Omental fat pad (tissue), 4 donors: ENCODE results near the gene ANKFY1. TPM values are rescaled to one million over a fixed set of nuclear protein-coding genes. Genes with fewer than 3 reads are reported as not detected.

ENCODE experiments used
- ATAC-seq: fragments of 150-250 bp; one replicate; pipeline ENCODE4 v1.9.1; 2016; ENCODE audit warnings: mild to moderate bottlenecking, moderate library complexity; ENCODE audit not compliant: low FRiP score
- DNase-seq: peaks from one replicate; pipeline ENCODE4 v3.0.0-alpha.2; 2019; ENCODE audit warnings: low spot score
- total RNA-seq, 4 donors: library from RNA; depleted of rRNA; stranded (reverse); fragments of >200 nt; gene quantifications; one replicate each; pipeline ENCODE4 v1.1.0, GENCODE V29; 2016
- TF ChIP-seq, protein P1 (sequence below), 3 donors: fragments of 450-650 bp; IDR thresholded peaks; one replicate each; pipeline ENCODE4 v1.5.1; 2016 to 2017; ENCODE audit warnings: antibody characterized with exemption in 3 of 3, mild to moderate bottlenecking in 3 of 3, moderate library complexity in 2 of 3

Gene ANKFY1
- total RNA-seq, 4 donors from 2014 or later, result 34.2 to 59.0 (median 40.6) TPM

DNA sequence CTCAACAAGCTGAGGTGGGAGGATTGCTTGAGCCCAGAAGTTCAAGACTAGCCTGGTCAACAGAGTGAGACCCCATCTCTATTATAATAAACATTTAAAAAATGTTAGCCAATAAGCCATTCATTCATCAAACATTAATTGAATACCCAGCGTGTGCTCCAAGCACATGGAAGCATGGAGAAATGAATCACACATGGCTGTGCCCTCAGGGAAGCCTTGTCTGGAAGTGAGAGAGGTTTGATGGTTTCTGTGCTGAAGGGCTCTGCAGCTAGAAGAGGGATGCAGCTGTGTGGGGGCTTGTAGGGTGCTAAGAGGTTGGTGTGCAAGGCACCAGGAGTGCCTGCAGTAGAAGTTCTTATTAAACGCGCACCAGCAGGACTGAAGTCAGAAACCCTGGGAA lies 109.6 kb downstream of the ANKFY1 start:
- ATAC-seq (no peak), DNase-seq (no peak)
- TF ChIP-seq, protein P1, sequence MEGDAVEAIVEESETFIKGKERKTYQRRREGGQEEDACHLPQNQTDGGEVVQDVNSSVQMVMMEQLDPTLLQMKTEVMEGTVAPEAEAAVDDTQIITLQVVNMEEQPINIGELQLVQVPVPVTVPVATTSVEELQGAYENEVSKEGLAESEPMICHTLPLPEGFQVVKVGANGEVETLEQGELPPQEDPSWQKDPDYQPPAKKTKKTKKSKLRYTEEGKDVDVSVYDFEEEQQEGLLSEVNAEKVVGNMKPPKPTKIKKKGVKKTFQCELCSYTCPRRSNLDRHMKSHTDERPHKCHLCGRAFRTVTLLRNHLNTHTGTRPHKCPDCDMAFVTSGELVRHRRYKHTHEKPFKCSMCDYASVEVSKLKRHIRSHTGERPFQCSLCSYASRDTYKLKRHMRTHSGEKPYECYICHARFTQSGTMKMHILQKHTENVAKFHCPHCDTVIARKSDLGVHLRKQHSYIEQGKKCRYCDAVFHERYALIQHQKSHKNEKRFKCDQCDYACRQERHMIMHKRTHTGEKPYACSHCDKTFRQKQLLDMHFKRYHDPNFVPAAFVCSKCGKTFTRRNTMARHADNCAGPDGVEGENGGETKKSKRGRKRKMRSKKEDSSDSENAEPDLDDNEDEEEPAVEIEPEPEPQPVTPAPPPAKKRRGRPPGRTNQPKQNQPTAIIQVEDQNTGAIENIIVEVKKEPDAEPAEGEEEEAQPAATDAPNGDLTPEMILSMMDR (IDR thresholded peaks at IDR 0.05), result no peak

DNA sequence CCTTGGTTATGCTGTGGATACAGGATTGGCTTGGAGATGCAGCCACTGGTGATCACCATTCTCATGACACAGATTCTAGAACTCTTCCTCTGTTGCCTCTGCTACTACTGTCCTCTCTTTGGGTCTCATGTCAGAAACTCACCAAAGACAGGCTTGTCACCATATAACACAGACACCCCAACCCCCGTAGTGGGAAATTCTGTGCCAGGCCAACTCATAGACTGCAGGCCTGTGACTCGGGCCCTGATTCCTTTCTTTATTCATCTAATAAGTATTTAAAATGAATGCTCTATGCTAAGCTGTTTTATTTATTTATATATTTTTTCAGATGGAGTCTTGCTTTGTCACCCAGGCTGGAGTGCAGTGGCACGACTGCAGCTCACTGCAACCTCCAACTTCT lies 111.3 kb downstream of the ANKFY1 start:
- DNase-seq (no peak), ATAC-seq (no peak)
- TF ChIP-seq, protein P1 (IDR thresholded peaks at IDR 0.05), result no peak

DNA sequence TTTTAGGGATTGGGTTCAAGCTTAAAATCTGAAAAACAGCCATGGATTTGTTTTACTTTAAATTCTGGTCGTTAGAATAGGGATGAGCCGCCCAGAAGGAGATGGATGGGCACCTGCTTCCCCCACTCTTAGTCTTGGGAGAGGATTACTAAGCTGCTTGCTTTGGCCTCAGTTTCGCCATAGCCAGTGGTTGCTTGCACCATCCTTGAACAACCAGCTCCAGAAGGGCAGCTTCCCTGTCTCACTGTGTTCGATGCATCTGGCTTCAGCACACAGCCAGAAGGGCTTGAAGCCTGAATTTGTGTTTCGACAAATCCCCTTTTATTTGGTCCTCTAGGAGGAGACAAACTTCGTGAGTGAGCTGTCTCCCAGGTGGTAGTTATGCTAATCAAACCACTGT lies 113.7 kb downstream of the ANKFY1 start:
- no peak for ATAC-seq
- no peak for DNase-seq
- TF ChIP-seq, protein P1 (IDR thresholded peaks at IDR 0.05), result no peak

DNA sequence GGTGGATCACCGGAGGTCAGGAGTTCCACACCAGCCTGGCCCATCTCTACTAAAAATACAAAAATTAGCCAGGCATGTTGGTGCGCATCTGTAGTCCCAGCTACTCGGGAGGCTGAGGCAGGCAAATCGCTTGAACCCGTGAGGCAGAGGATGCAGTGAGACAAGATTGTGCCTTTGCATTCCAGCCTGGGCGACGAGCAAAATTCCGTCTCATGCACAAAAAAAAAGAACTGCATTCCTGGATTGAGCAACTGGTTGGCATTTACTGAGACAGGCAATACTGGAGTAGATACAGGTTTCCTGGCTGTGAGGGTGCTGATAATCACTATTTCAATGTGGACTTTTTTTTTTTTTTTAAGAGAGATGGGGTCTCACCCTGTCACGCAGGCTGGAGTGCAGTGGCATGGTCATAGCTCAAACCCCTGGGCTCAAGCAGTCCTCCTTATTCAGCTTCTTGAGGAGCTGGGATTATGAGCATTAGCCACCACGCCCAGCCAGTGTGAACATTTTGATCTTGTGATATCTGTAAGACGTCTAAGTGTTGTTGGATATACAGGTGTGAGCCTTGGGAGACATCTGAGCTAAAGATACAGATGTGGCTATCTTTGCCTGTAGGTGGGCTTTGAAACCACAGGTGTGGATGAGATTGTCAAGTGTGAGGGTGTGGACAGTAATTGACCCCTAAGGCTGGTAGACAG lies 115.0 kb downstream of the ANKFY1 start:
- no peak for DNase-seq
- no peak for ATAC-seq
- TF ChIP-seq, protein P1 (IDR thresholded peaks at IDR 0.05), result no peak

DNA sequence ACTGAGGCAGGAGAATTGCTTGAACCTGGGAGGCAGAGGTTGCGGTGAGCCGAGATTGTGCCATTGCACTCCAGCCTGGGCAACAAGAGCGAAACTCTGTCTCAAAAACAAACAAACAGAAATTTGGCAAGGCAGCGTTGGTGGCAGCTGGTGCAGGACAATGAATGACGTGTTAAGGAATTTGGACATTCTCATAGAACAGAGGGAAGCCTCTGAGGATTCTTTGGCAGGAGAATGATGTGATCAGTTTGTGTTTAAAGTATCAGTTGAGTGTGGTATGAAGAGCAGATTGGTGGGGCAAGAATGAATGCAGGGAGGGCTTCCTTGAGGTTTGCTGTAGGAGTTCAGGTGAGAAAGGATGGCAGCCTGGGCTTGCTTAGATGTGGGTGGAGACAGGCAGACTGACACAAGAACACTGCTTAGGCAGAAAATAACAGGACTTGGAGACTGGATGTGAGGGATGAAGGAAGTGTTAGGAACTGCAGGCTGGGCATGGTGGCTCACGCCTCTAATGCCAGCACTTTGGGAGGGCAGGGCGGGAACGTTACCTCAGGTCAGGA lies 115.9 kb downstream of the ANKFY1 start:
- DNase-seq, result no peak
- ATAC-seq, result no peak
- TF ChIP-seq, protein P1 (IDR thresholded peaks at IDR 0.05), result no peak

DNA sequence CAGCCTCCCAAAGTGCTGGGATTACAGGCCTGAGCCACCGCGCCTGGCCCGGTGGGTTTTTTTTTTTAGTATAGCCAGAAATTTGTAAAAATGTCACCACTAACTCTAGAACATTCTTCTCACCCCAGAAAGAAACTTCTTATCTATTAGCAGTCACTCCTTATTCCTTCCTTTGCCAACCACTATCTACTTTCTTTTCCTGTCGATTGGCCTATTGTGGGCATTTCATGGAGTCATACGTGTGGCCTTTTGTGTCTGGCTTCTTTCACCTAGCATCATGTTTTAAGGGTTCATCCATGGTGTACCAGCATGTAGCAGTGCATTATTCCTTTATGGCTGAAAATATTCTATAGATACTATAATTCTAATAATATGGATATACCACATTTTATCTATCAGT lies 117.1 kb downstream of the ANKFY1 start:
- TF ChIP-seq, protein P1 (IDR thresholded peaks at IDR 0.05), result no peak
- ATAC-seq (no peak), DNase-seq (no peak)

DNA sequence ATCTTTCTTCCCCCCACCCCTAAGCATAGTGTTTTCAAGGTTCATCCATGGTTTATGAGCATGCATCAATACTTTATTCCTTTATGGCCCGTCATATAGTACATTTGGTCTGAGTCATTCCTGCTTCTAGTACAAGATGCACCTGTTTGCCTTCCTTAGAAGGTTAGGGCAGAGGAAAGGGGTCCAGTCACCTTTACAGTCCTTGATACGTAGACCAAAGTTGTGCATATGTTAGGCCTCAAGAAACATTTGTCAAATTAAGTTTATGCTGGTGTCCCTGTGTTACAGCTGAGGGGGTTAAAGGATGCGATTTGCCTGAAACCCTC lies 119.4 kb downstream of the ANKFY1 start:
- DNase-seq, result no peak
- TF ChIP-seq, protein P1 (IDR thresholded peaks at IDR 0.05), result no peak
- no peak for ATAC-seq
